NCI-H345 treated with DMSO at 0.1 percent for 48 hours (cell line): ENCODE data around the gene PFDN1.

Experiments
- DNase-seq: peaks from one replicate; lab custom pipeline; 2025; ENCODE audit not compliant: unreplicated experiment; lab: John Stamatoyannopoulos, UW

PFDN1 gene

DNA sequence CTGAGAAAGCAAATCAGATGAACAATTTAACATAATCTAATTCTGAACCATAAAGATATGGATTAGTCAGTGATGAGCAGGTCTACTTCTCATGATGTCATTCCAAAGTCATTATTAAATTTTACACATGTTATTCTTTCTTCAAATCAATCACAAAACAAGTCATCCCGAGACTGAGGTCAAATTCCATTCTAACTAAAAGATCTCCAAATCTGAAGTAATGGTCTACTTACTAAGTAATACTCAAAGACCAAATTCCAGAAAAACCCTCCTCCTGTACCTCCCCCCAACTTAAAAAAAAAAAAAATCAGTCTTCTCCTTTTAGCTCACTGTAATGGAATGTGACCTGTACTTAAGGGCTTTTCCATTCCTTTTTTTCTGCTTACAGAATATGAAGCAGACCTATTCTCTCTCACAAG lies 4.7 kb downstream of the PFDN1 start:
- no peak for DNase-seq

DNA sequence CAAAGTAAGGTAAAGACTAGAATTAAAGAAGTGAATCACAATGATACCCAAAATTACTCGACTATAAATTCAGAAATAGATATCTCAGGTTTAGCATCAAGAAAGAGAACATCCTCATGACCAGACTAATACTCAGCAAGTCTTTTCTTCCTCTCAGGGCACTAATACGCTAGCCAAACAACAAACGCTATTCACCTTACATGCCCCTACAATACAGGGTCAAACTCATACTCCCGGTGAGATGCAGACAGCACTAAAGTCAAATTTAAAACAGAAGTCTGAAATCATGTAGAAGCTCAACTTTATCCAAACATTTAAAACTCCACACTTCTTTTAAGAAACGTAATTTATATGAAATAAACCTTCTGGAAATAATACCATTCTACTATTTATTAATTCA lies 5.6 kb downstream of the PFDN1 start:
- DNase-seq = no peak

DNA sequence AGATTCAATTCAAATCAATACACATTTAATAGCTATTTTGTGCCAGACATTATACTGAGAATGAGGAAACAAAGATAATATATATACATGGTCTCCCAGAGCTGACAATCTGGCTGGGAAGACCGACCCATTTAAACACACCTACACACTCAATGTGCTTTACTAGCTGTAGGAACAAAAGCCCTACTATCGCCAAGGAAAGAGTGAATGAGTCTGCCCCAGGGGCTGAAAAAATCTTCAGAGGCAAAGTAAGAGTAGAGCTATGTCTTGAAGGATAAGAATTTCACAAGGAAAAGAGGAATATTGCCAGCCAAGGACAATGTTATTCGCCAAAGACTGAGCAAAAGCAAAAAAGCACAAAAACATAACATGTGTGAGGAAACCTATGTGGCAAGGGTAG lies 6.6 kb downstream of the PFDN1 start:
- no peak for DNase-seq

DNA sequence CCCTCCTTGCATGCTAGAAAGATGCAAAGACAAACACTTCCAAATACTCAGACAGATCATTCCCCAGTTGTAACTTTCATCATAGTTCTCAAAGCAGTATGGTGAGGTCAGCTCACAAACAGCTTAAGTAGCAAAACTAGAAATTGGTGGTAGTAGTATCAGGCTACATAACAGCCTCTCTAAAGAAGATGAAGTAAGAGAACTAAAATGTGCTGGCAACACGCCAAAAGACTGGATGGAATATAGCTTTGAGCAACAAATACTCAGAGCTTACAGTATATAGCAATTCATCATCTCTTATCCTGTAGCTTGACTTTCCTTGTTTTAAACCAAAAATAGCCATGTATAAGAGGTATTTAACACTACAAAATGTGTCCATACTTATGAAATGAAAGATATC lies 7.5 kb downstream of the PFDN1 start:
- DNase-seq = no peak

DNA sequence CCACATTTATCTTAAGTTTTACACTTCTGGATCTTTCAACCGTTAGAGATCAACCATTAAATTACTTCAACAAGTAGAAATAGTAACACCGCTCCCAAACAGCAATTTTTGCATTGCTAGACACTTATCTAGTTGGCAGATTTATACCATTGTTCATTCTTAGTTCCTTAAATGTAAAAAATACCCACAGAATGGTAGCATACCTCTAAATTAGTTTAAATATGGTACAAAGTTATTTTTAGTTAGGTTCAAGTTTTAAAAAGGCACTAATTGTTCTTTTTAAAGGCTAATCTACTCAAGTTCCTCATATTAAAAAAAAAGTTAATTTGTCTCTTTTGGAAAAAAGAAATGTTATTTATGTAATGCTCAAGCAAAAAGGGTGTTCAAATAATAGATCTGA lies 8.1 kb downstream of the PFDN1 start:
- no peak for DNase-seq

DNA sequence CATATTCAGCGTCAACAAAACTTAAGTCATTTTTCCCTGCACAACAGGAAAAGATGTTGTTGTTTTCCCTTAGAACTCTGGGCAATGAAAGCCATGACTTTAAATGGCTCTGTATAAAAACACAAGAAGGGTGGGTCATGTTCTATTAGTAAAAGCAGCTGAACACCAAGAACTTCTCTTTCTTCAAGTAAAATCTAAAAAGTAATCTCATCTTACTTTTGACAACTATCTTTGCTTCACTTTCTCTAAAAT lies 9.1 kb downstream of the PFDN1 start:
- no peak for DNase-seq

DNA sequence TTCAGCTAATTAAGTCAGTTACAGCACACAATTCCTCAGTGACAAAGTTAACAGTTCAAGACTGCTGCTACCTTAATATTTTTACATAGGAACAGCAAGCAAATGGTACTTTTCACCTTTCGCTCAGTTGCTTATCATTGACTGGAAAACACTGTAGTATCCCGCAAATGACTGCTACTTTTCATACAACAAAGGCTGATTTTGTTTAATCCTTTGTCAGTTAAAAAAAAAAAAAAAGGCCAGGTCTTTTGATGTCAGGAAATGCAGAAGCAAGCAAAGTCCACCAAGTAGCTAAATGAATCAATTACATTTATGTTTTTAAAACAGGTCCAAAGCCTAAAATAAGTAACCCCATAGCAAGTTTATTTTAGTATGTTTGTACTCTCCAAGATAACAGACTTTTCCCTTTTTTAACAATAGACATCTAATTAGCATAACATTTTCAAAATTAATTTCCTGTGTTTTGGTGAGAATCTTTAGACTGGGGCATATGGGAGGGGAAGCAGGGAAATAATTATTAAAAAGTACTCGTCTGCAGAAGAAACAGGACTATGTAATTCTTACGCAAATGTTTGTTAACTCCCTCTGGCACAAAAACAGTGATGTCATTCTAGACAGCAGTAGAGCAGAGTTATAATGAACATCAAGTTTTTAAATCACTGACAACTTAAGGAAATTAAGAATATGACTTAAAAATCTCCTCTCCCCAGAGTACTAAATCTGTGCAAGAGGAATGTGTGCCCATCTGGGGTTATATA lies 9.6 kb downstream of the PFDN1 start:
- DNase-seq = no peak

DNA sequence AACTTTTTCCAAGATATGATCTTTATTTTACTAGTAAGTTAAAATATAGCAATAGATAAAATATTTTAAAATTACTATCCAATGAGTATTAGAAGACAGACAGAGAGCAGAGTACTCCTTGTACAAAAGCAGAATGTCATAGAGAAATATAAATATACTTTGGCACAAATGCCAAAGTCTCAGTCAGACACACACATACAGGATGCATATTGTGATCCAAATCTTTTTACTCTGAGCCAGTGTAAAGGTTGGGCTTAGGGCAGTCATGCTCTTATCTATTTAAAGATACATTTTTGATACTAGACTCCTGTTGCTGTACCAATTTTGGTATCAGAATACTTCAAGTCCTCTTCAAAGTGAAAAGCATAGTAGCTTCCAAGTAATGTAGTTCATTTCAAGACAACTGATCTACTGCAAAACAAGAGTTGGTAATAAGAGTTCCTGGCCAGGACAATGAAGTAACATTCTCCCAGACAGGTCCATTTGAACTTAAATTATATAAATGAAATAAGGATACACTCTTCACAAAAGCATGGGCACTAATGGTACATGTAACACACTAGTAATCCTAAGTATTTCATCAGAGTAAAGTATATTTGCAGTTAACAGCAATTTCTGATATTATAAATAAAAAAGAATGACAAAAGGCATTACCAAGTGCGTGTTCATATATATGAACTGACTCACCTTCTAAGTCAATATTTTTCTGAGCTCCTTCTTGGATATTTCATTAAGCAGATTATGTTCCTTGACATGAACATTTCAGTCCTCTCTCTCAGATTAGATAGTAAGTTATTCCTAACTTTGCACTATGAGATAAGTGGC lies 10.5 kb downstream of the PFDN1 start:
- no peak for DNase-seq

DNA sequence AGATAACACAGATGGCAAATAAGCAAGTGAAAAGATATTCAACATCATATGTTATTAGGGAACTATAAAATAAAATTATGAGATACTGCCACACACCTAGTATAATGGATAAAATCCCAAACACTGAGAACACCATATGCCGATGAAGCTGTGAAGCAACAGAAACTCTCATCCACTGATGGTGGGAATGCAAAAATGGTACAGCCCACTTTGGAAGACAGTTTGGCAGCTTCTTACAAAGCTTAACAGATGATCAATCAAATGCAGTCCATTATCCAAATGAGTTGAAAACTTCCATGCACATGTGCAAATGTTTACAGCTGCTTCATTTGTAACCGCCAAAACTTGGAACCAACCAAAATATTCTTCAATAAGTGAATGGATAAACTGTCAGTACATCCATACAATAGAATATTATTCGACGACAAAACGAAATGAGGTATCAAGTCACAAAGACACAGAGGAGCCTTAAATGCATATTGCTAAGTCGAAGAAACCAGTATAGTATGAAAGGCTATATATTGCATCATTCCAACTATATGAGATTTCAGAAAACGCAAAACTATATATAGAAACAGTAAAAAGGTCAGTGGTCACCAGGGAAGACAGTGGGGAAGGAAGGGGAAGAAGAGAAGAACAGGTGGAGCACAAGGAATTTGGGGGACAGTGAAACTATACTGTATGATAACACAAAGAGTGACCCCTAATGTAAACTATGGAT lies 14.9 kb downstream of the PFDN1 start:
- DNase-seq = no peak

DNA sequence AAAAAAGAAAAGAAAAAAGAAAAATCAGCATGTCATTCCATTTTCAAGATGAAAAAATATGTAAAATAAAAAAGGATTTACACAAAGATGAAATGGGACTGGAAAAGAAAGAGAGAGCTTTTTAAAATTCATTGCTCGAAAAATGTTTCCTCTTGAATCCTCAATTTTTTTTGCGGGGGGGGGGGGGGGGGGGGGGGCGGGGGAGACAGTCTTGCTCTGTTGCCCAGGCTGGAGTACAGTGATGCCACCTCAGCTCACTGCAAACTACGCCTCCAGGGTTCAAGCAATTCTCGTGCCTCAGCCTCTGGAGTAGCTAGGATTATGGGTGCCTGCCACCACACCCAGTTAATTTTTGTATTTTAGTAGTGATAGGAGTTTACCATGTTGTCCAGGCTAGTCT lies 16.5 kb downstream of the PFDN1 start:
- no peak for DNase-seq

DNA sequence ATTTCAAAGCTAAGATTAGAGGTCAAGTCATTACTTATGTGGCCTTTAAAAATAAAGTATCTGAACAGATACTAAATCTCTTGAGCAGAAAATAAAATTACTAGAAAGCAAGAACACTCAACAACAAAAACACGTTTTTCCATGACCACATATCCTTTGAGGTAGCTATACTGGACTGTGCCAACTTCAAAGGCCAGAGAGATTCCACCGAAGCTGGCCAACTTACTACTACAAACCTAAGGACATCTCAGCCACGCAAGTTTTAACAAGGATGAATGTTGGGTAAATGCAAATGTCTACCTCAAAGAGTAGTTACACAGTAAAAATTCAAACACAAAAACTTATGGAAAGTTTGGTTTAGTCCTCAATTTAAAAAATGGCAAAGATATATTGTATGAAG lies 18.9 kb downstream of the PFDN1 start:
- no peak for DNase-seq

DNA sequence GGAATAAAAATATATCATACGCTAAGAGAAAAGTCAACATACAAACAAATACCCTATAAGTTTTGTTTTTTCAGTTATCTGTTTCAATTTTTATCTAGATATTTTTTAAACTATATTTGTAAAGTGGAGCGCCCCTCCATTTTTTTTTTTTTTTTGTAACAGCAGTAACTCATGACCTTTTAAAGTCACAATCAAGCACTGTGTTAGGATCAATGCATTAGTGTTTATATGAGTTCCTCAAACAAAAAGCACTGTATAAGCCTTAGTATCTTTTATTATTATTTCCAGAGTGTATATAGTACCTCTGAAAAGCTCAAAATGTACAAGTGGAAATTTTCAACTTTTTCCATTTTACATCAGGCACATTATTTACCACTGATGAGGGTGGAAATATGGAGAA lies 20.6 kb downstream of the PFDN1 start:
- no peak for DNase-seq

DNA sequence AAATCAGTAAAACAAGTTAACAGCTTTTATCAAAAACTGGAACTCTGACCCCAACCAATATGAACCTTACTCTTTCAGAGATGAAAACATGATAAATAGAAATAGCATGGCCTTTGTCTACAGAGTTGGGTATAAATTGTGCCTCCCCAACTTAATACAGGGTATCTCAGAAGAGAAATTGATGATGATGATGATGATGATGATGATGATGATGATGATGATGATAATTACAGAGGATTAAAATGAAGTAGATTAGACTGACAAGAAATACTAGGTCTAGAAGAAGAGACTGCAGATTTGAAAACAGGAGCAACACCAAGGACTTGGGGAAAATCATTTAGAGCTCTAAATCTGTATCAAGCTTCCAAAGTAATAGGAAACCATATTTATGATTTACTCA lies 27.1 kb downstream of the PFDN1 start:
- no peak for DNase-seq

DNA sequence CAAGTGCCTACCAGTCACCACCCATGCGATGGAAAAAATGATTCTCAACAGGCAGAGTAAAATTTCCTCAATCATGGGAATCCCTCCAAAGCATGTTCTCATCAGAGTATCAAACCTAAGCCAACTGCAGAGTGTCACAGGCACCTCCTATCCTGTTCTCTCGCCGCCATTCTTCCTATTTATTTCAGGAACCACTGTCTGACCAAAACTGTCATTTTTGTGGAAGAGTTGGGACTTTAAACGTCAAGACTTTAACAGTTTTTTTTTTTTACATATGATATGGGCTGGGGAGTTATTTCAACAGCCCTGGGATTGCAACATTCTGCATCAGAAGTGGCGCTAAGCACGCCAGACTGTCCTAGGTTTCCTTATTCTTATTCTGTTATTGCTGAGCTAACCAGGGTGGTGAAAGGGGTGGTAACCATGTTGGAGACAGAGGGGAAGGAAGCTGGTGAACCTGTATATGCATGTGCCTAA lies 29.5 kb downstream of the PFDN1 start:
- DNase-seq = no peak

DNA sequence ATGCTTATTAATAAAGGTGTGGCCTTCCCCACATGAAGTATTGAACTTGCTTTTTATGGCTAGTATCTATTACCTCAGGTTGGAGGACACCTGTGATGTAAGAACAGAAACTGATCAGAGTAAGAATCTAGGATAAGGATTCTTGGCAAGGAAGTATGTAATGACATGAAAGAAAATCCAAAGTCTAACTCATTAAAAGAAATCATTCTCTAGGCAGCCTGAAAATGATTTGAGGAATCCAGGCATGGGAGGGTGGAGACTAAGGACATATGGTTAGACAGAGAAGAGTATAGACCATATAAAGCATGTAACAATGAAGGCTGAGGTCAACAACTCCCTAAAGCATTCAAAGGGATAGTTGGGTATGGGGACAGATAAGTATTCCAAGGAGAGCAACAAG lies 32.9 kb downstream of the PFDN1 start:
- DNase-seq = no peak

DNA sequence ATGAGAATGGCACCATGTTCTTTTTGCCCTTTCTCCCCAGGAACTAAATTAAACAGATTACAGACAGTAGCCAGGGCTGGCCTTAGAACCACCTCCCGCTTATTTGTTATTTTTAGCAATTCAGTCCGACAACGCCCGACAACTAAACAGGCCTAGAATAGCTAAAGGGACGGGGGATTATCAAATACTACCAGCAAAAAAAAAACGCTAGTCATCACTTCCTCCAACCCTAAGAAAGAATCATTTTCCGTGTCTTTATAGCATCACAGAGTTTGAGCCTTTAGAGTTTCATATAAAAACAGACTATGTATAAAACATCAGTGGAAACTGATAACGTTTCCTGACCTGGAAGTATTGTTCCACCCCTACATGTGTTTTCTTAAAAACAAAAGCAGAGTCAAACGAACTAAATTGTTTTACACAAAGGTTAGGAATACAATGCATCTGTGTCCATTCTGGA lies 35.3 kb downstream of the PFDN1 start:
- no peak for DNase-seq

DNA sequence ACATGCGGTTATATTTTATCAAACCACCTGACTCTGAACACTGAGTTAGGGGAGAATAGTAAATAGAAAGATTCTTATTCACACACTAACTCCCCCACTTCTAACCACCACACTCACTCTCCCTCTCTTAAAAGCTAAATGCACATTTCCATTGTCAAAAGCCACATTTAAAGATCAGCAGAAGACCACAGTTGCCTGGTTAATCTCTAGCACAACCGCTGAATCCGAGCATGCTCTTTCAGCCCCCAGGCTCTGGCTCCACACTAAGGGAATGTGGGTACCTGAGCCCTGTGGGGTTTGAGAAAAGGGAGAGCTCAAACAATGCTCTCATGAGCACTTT lies 35.7 kb downstream of the PFDN1 start:
- DNase-seq = no peak

DNA sequence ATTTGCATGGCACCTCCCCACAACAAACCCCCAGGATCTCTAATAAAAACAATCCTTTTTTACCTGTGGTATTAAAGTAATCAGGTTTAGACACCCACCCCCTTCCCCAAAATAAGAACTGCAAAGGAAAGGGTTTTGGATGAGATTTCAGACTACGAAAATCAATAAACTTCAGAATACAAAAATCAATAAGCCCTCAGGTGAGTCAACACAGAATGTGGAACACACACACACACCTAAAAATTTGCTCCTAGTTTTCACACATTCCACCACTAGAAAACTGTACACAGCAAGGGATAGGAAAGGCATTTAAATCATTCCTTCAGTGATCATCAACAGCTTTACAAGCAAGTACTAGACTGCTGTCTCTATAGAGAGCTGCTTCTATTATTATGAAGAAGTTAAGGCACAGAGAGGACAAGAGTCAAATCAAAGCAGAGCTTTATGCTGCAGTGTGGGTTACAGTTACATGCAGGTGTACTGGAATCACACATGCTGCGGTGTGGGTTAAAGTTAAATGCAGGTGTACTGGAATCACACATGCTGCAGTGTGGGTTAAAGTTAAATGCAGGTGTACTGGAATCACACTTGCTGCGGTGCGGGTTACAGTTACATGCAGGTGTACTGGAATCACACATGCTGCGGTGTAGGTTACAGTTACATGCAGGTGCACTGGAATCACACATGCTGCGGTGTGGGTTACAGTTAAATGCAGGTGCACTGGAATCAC lies 36.3 kb downstream of the PFDN1 start:
- no peak for DNase-seq

DNA sequence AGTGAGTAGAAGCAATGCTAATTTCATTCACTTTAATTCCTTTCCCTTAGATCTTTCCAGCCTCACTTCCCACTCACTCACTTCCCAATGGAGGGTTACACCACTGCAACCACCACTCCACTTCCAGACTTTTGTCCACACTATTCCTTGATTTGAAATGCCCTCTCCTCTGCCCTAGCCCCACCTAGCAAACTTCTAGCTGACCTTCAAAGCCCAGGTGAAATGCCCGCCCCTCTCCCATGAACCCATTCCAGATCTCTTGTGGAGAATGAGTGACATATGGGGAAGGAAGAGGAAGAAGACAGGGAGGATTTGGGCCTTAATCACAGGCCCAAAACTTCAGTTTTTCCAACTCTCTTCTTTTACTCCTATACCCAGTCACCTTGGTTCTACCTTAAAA lies 37.1 kb downstream of the PFDN1 start:
- no peak for DNase-seq

DNA sequence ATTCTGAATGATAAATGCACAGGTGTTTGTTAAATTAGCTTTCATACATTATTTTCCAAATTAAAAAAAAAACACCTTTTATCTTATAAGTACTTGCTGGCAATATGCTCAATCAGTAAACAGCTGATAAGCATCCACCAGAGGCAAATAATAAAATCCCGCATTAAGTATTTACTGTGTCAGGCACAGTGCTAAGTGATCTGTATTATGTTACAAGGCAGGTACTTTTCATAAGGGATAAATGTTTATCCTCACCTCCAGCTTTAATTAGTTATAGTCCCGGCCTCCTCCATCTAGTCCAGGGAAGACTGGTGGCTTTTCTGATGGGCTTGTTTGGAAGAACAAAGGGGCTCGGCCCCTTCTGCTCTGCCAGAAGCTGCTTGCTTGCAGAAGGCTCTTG lies 40.1 kb downstream of the PFDN1 start:
- no peak for DNase-seq

DNA sequence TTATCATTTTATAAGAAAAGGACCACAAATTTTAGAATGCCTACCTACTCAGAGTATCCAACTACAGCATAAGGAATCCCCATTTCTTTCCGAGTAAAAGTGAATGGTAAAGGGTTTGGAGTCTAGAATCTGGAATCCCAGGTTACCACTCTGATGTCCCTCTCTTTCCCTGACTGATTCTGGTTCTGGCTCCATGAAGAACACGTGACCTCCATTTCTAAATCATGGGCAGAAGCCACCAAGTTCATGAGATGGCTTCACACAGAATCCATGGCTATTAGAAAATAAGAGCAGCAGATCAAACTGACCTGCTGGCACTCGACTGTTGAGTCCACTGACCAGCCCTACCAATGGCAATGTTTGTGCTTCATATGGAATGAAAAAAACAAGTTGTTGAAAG lies 40.7 kb downstream of the PFDN1 start:
- no peak for DNase-seq
